B cell (primary cell): Measurements from ENCODE around the gene BATF3. TPM values are rescaled to one million over a fixed set of nuclear protein-coding genes. Genes with fewer than 3 reads are reported as not detected.
A peak's percentile ranks its signal among the peaks of the same experiment; 100 is the strongest.

Experiments
- ATAC-seq: fragments of 200-7000 bp; cut with Tn5 transposase; one replicate; pipeline ENCODE4 v1.10.0; 2021; ENCODE audit warnings: low read depth, mild to moderate bottlenecking, moderate number of reproducible peaks, moderate library complexity
- CTCF ChIA-PET: fragments of 350-600 bp; sonication (Branson Sonifier 250); formaldehyde crosslinking; loops from one replicate; lab custom pipeline; 2021; ENCODE audit warnings: antibody characterized with exemption, inconsistent platforms; lab: Charles Lee
- POLR2A ChIA-PET: fragments of 350-600 bp; sonication (Branson Sonifier 250); formaldehyde crosslinking; loops from one replicate; lab custom pipeline; 2021; ENCODE audit warnings: antibody characterized with exemption; lab: Charles Lee
- DNase-seq: peaks from one replicate; pipeline ENCODE4 v3.0.0; 2013
- H2AFZ ChIP-seq: 2 replicates; pipeline ENCODE4 v1.6.1; 2012; ENCODE audit warnings: mild to moderate bottlenecking, low read depth, low read length; ENCODE audit not compliant: insufficient read depth, poor library complexity, severe bottlenecking
- H3K27ac ChIP-seq, 2 donors: 1 replicate in 1 of 2; 2 replicates in 1 of 2; pipeline ENCODE4 v1.5.1; 2012 to 2013; ENCODE audit warnings: low read length in 2 of 2, mild to moderate bottlenecking in 2 of 2, moderate library complexity in 1 of 2
- H3K27me3 ChIP-seq, 4 experiments: fragments of 200-600 bp in 1 of 4; sonication (generic) in 1 of 4; replicated peaks in 1 of 4; 1 replicate in 2 of 4; 2 replicates in 2 of 4; pipeline versions ENCODE4 v1.6.1 to v1.7.0; 2013 to 2016; ENCODE audit warnings: low read length in 3 of 4, mild to moderate bottlenecking in 2 of 4, mixed read lengths in 1 of 4, moderate library complexity in 1 of 4; ENCODE audit not compliant: insufficient read depth in 4 of 4, control insufficient read depth in 3 of 4; ENCODE audit errors: control extremely low read depth in 1 of 4
- H3K36me3 ChIP-seq, 2 experiments: replicated peaks in 1 of 2; 1 replicate in 1 of 2; 2 replicates in 1 of 2; pipeline versions ENCODE4 v1.6.1 to v1.7.1; 2013; ENCODE audit warnings: low read length in 1 of 2; ENCODE audit not compliant: insufficient read depth in 2 of 2, control insufficient read depth in 1 of 2; ENCODE audit errors: control extremely low read depth in 1 of 2, extremely low read depth in 1 of 2
- H3K4me1 ChIP-seq, 2 donors: fragments of 200-600 bp in 1 of 2; sonication (generic) in 1 of 2; 1 replicate in 1 of 2; 2 replicates in 1 of 2; pipeline versions ENCODE4 v1.5.1 to v1.6.1; 2013 to 2017; ENCODE audit warnings: low read length in 2 of 2; ENCODE audit not compliant: control insufficient read depth in 2 of 2, insufficient read depth in 2 of 2
- H3K4me2 ChIP-seq: replicated peaks from 2 replicates; pipeline ENCODE3; 2012; ENCODE audit warnings: mild to moderate bottlenecking, low read depth, low read length; ENCODE audit not compliant: poor library complexity, severe bottlenecking
- H3K4me3 ChIP-seq, 5 experiments: fragments of 200-600 bp in 1 of 5; sonication (generic) in 1 of 5; 1 replicate in 3 of 5; 2 replicates in 2 of 5; pipeline versions ENCODE4 v1.5.1 to v1.7.0; 2011 to 2016; ENCODE audit warnings: low read length in 4 of 5, mild to moderate bottlenecking in 4 of 5, low read depth in 2 of 5, control low read depth in 1 of 5, moderate library complexity in 1 of 5; ENCODE audit not compliant: insufficient read depth in 1 of 5; ENCODE audit errors: control extremely low read depth in 1 of 5, extremely low read depth in 1 of 5
- H3K79me2 ChIP-seq: fragments of 200-600 bp; sonication (generic); one replicate; pipeline ENCODE4 v1.6.0; 2016; ENCODE audit warnings: low read length; ENCODE audit not compliant: control insufficient read depth, insufficient read depth
- H3K9ac ChIP-seq: fragments of 200-600 bp; sonication (generic); 2 replicates; pipeline ENCODE4 v1.6.1; 2017; ENCODE audit warnings: mild to moderate bottlenecking, low read length, moderate library complexity
- H3K9me3 ChIP-seq, 3 donors: one replicate each; pipeline versions ENCODE4 v1.6.1 to v1.7.1; 2013; ENCODE audit warnings: low read length in 2 of 3; ENCODE audit not compliant: control insufficient read depth in 2 of 3, insufficient read depth in 1 of 3; ENCODE audit errors: control extremely low read depth in 1 of 3
- H4K20me1 ChIP-seq: 2 replicates; pipeline ENCODE4 v1.6.0; 2012; ENCODE audit warnings: mild to moderate bottlenecking, low read length; ENCODE audit not compliant: insufficient read depth, control insufficient read depth, poor library complexity, severe bottlenecking
- H3K27ac Mint-ChIP-seq: one replicate; pipeline ENCODE4 v1.8.0; 2021; ENCODE audit warnings: mixed read lengths
- H3K27me3 Mint-ChIP-seq: one replicate; pipeline ENCODE4 v1.8.0; 2021; ENCODE audit warnings: mixed read lengths
- H3K4me1 Mint-ChIP-seq: one replicate; pipeline ENCODE4 v1.8.0; 2021; ENCODE audit warnings: mixed read lengths
- H3K4me3 Mint-ChIP-seq: one replicate; pipeline ENCODE4 v1.8.0; 2021; ENCODE audit warnings: mixed read lengths
- H3K9me3 Mint-ChIP-seq: one replicate; pipeline ENCODE4 v1.8.0; 2022; ENCODE audit warnings: mixed read lengths; ENCODE audit not compliant: insufficient read depth
- EZH2 ChIP-seq: IDR thresholded peaks from 2 replicates; pipeline ENCODE4 v1.6.1; 2012; ENCODE audit warnings: borderline replicate concordance, low read depth, mild to moderate bottlenecking, moderate library complexity, low read length; ENCODE audit not compliant: insufficient read depth, poor library complexity, severe bottlenecking
- WGBS: methylation state at CpG from one replicate; pipeline ENCODE4 v1.1.5; 2013; ENCODE audit warnings: missing lambda C conversion rate; ENCODE audit not compliant: insufficient coverage; 5-methylcytosine and 5-hydroxymethylcytosine counted together
- intact Hi-C: fragments of 100-400 bp; cut with micrococcal nuclease; formaldehyde crosslinking; loops from one replicate; pipeline ENCODE4 v1.10.0; 2022
- polyA plus RNA-seq: library from polyadenylated mRNA; depleted of rRNA; stranded (reverse); fragments of >200 nt; gene quantifications from 2 replicates; pipeline ENCODE4 v1.2.3, GENCODE V29; 2012
- total RNA-seq, 2 donors: library from RNA; stranded (reverse); fragments of 120-200 nt in 1 of 2; gene quantifications; 1 replicate in 1 of 2; 2 replicates in 1 of 2; pipeline versions ENCODE4 v1.2.3 to v1.2.4, GENCODE V29; 2013 to 2022
- TF ChIP-seq, protein P1 (sequence below): fragments of 200-600 bp; IDR thresholded peaks from one replicate; pipeline ENCODE4 v1.8.0; 2022; ENCODE audit warnings: antibody characterized with exemption, mild to moderate bottlenecking

The BATF3 gene
- total and polyA plus RNA-seq, 2 donors (not counting 1 experiment from before 2014, with no cell fraction given), result 0.36 to 1.9 TPM

DNA sequence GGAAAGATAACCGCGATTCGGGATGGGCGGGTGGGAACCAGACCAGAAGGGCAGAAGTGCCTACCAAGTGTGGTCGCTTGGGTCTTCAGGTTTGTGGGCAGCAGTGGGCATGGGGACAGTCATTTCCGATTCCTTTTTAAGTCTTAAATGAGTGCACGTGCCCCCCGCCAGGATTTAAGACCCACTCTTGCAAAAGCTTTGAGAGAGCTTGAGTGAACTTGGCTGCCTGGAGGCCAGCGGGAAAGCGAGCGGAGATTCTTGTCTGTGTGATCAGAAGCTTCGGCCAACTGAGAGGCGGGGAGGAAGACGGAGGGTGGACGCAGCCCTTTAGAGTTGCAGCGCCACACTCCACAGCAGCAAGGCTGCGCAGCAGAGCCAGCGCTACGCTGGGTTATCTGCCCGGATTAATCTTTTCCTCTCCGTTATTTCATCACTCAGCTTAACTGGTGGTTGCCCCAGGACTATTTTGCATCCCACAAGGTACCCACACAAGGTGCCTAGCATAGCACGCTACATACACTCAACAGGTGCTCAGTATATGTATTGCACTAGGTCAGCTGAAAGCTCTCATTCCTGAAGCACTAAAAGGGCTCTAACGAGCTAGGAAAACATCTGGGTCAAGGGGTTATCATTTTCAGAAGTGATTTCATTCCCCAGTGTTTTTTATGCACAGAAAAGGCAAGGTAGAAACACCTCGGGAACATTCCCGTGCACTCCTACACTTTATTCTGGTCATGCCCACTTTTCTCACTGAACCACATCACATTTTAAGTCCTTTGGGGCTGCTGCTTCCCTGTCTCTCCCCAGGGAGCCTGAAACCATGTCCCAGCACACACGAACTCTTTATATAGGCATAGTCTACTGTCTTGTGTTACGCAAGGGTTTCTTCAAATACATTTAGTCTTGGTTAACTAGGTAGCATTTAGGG, 1.5 kb upstream of the BATF3 start:
- peak overlapping the region; percentile 66 for H3K9ac ChIP-seq

More for the DNA sequence above, 1.5 kb upstream of the BATF3 start:
- H3K27ac ChIP-seq, result no peak overlapping the region
- H3K36me3 ChIP-seq, result no peaks in the 10 kb centered on the region
- peaks cover 38% of the 10 kb centered on the region for H3K4me1 Mint-ChIP-seq
- TF ChIP-seq EZH2, result no peak
- TF ChIP-seq, protein P1, sequence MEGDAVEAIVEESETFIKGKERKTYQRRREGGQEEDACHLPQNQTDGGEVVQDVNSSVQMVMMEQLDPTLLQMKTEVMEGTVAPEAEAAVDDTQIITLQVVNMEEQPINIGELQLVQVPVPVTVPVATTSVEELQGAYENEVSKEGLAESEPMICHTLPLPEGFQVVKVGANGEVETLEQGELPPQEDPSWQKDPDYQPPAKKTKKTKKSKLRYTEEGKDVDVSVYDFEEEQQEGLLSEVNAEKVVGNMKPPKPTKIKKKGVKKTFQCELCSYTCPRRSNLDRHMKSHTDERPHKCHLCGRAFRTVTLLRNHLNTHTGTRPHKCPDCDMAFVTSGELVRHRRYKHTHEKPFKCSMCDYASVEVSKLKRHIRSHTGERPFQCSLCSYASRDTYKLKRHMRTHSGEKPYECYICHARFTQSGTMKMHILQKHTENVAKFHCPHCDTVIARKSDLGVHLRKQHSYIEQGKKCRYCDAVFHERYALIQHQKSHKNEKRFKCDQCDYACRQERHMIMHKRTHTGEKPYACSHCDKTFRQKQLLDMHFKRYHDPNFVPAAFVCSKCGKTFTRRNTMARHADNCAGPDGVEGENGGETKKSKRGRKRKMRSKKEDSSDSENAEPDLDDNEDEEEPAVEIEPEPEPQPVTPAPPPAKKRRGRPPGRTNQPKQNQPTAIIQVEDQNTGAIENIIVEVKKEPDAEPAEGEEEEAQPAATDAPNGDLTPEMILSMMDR, result no peak
- no peaks in the 10 kb centered on the region for H4K20me1 ChIP-seq
- H3K4me3 Mint-ChIP-seq, result peak overlapping the region; percentile 92
- peak overlapping the region; percentile 97 for H3K4me2 ChIP-seq
- ATAC-seq, result peak; percentile 22
- peak; percentile 52 for DNase-seq
- intact Hi-C loops, result loop anchor here (1.0 to 2.0 kb wide), 3 partner anchors 36 to 82 kb away; no protein-coding TSS in a partner anchor
- no peaks in the 10 kb centered on the region for H3K9me3 Mint-ChIP-seq
- peaks cover 3% of the 10 kb centered on the region for H3K27me3 Mint-ChIP-seq
- peak overlapping the region; percentile 84 for H2AFZ ChIP-seq
- peak overlapping the region; percentile 32 for H3K27ac Mint-ChIP-seq
- peak overlapping the region; percentile 13 to 70 (median 65) for H3K4me3 ChIP-seq
- no peaks in the 10 kb centered on the region for H3K9me3 ChIP-seq
- peaks cover 31 to 36% of the 10 kb centered on the region in 2 donors for H3K4me1 ChIP-seq
- 2% methylated on average over 24 of the region's 27 CpGs for WGBS
- ChIA-PET CTCF (interaction anchor here (1.0 to 1.4 kb wide), 7 partner anchors 33 to 303 kb away, joined by 3 to 10 read pairs (median 3); no protein-coding TSS in a partner anchor), POLR2A (interaction anchor here (0.6 kb wide), 1 partner anchor 121 kb away, joined by 5 read pairs; no protein-coding TSS in a partner anchor)
- peaks cover 0 to 5% (median 2%) of the 10 kb centered on the region in 4 experiments for H3K27me3 ChIP-seq
- H3K79me2 ChIP-seq, result no peaks in the 10 kb centered on the region
